Stimulated activated CD8-positive, alpha-beta memory T cell treated with anti-CD3 and anti-CD28 coated beads, Interleukin-4, amount 100 ng/mL, for 48 hours (primary cell): ENCODE data around the gene ARFRP1.
A peak's percentile ranks its signal among the peaks of the same experiment; 100 is the strongest.
"Not testable (repeated sequence)": the region's sequence is repeated elsewhere in the genome, so short reads cannot be mapped to it uniquely, and the experiment has no call there.

Experiments used
- DNase-seq: peaks from one replicate; pipeline ENCODE4 v3.0.0-alpha.2; 2020

Gene ARFRP1

DNA sequence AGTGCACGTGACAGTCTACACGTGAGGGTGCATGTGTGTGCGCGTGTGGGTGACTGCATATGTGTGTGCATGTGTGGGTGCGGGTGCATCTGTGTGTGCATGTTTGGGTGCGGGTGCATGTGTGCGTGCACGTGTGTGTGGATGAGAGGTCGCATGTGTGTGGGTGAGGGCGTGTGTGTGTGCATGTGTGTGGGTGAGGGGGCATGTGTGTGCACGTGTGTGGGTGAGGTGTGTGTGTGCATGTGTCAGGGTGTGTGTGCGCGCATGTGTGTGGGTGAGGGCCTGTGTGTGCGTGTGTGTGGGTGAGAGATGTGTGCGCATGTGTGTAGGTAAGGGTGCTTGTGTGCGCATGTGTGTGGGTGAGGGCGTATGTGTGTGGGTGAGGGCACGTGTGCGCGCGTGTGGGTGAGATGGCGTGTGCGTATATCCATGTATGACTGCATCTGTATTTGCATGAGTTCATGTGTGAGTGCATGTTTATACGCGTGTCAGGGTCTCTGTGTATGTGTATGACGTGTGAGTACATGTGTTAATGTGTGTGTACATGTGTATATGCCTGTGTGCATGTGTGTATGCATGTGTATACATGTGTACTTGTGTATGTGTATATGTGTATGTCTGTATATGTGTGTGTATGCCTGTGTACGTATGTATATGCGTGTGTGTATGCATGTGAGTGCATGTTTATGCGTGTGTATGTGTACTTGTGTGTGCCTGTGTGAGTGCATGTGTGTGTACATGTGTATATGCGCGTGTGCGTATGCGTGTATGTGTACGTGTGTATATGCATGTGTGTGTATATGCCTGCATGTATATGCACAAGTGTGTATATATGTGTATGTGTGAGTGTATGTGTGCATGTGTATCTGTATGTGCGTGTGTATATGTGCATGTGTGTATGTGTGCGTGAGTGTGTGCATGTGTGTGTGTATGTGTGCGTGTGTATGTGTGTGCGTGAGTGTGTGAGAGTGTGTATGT, 24.6 kb upstream of the ARFRP1 start:
- no peak for DNase-seq

DNA sequence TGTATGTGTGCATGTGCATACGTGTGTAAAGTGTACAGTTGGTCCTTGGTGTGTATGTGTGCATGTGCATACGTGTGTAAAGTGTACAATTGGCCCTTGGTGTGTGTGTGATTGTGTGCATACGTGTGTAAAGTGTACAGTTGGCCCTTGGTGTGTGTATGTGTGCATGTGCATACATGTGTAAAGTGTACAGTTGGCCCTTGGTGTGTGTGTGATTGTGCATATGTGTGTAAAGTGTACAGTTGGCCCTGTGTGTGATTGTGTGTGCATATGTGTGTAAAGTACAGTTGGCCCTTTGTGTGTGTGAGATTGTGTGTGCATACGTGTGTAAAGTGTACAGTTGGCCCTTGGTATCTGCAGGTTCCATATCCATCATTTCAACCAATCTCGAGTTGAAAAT, 23.6 kb upstream of the ARFRP1 start:
- no peak for DNase-seq

- not testable (repeated sequence) for DNase-seq
Observed at GRCh38 chr20:63730189-63730733, 22.5 kb upstream of the ARFRP1 start.

- DNase-seq = not testable (repeated sequence)
Observed at GRCh38 chr20:63722967-63723622, 15.3 kb upstream of the ARFRP1 start.

DNA sequence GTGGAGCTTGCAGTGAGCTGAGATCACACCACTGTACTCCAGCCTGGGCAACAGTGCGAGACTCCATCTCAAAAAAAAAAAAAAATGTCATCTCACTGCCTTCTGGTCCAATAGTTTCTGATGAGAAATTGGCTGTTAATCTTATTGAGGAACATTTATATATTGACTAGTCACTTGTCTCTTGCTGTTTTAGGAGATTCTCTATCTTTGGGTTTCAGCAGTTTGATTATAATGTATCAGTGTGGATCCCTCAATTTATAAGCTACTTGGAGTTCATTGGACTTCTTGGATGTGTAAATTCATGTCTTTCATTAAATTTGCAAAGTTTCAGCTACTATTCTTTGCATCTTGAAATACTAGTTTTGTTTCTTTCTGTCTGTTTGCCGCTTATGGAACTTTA, 11.2 kb upstream of the ARFRP1 start:
- DNase-seq = no peak

GRCh38 chr20:63714858-63715257, 7.1 kb upstream of the ARFRP1 start:
- peak; percentile 21 for DNase-seq

DNA sequence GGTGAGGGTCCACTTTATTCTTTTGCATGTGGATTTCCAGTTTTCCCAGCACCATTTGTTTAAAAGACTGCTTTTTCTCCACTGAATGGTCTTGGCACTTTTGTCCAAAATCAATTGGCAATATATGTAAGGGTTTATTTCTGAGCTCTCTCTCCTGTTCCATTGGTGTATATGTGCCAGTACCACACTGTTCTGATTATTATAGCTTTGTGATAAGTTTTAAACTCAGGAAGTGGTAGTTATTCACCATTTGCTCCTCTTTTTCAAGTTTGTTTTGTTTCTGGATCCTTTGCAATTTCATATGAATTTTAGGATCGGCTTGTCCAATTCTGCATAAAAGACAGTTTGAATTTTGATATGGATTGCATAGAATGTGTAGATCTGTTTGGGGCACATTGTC, 4.4 kb upstream of the ARFRP1 start:
- no peak for DNase-seq

DNA sequence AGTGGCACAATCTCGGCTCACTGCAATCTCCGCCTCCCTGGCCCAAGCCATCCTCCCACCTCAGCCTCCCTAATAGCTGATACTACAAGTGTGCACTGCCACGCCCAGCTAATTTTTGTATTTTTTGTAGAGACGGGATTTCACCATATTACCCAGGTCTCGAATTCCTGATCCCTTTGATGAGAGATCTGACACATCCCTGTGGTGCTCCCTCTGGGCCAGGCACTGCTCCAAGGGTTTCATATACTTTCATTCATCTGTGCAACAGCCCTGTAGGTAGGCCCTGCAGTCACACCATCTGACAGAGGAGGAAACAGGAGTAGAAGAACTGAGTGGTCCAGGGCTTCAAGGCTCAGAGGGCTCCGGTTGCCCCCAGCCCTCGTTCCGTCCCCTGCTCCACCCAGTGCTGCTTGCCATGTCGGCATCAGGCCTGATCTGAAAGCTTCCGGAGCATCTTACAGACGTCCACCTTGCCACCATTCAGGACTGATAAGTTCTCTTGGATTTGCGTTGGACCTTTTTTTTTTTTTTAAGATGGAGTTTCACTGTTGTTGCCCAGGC, 3.4 kb upstream of the ARFRP1 start:
- peak; percentile 17 for DNase-seq

- peak; percentile 24 for DNase-seq
Observed at GRCh38 chr20:63709149-63709527, 1.4 kb upstream of the ARFRP1 start.

- peak; percentile 34 for DNase-seq
Observed at GRCh38 chr20:63708301-63709148, 749 bp upstream of the ARFRP1 start.

GRCh38 chr20:63706852-63707557, 771 bp downstream of the ARFRP1 start:
- DNase-seq = peak; percentile 76

GRCh38 chr20:63706027-63706695, 1.6 kb downstream of the ARFRP1 start:
- peak; percentile 23 for DNase-seq

DNA sequence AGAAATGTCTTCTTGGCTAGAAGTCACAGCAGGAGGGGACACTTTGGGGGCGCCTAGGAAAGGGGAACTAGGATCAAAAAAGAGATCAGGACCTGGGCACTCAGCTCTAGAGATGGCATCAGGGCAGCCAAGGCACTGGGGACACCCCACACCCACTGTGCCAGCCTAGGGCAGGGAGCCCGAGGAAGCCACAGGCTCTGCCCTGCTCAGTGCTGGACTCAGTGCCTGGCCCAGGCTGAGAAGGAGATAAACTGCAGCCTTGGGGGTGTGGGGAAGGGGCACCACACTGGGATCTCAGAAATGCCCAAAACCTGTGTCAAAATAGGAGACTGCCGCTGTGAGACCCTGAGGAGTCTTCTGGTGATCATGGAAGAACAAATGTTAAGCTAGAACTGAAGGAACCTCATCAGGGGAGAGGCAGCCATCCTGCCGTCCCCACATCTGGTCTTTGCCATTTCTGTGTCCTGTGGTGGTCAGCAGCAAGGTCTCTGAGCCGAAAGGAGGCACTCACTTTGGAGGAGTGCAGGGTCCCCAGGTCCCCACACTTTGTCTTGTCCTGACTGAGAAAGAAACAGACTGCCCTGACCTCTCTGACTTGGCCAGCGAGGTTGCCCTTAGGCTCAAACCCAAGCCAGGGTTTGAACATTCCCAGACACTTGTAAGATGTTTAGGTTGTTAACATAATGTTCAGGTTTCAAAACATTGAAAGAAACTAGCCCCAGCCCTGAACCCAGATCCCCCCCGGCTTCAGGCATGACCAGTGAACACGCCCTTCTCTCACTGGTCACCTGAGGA, 2.3 kb downstream of the ARFRP1 start:
- peak; percentile 18 for DNase-seq

GRCh38 chr20:63704749-63705117, 3.0 kb downstream of the ARFRP1 start:
- DNase-seq = peak; percentile 19

- DNase-seq = peak; percentile 22
Observed at GRCh38 chr20:63703976-63704748, 3.6 kb downstream of the ARFRP1 start.

DNA sequence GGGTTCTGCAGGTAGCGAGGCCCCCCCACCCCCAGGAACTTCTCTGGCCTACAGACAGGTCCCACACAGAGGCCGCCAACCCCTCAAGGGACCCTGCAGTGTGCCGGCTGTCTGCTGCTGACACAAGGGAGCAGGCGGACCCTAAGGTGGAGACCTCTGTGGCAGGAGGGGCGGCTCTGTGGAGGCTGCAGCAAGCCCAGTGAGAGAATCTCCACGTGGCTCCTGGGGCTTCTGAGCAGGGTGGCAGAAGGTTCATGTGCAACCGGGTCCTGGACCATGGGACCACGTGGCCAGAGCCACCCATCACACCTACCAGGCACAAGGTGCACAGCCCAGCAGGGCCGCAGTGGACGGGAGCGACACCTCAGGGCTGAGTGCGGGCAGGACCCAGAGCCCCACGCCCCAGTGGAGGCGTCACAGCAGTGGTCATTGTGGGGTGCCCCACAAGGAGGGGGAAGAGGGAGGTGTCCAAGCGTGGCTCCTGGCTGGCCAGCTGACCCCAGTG, 4.3 kb downstream of the ARFRP1 start:
- DNase-seq = no peak

DNA sequence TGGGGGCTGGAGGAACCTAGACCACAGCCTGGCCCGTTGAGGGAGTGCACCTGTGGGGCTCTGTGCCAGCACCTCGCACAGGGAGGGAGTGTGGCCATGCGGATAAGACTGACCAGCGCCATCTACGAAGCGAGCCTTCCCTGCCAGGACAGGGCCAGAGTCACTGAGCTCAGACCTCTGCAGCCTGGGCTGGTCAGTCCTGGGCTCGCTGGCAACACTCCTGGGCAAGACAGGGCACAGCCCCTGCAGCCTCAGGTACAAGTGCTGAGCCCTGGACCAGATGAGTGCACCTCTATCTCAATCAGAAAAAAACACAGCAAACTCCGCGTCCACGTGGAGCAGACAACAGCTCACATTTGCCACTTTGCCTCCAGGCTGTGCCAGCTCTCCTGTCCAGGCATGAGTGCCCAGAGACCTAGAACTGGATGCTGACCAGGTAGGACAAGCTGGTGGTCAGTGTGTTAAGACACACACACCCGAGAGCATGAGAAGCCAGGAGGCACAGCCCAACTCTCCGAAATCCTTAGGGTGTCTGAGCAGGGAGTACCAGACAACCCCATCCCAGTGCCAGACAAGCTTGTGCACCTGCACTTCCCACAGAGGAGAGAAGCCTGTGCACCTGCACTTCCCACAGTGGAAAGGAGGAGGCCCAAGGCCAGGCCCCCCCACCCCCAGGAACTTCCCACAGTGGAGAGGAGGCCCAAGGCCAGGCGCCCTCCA, 4.9 kb downstream of the ARFRP1 start:
- no peak for DNase-seq

GRCh38 chr20:63702036-63702665, 5.6 kb downstream of the ARFRP1 start:
- no peak for DNase-seq
